T-helper 22 cell (primary cell): ENCODE results near the gene ZNF425.
"Not testable (repeated sequence)": the region's sequence is repeated elsewhere in the genome, so short reads cannot be mapped to it uniquely, and the experiment has no call there.

Experiments
- DNase-seq: peaks from one replicate; pipeline ENCODE4 v3.0.0-alpha.2; 2020; ENCODE audit warnings: low read depth

ZNF425 gene

DNA sequence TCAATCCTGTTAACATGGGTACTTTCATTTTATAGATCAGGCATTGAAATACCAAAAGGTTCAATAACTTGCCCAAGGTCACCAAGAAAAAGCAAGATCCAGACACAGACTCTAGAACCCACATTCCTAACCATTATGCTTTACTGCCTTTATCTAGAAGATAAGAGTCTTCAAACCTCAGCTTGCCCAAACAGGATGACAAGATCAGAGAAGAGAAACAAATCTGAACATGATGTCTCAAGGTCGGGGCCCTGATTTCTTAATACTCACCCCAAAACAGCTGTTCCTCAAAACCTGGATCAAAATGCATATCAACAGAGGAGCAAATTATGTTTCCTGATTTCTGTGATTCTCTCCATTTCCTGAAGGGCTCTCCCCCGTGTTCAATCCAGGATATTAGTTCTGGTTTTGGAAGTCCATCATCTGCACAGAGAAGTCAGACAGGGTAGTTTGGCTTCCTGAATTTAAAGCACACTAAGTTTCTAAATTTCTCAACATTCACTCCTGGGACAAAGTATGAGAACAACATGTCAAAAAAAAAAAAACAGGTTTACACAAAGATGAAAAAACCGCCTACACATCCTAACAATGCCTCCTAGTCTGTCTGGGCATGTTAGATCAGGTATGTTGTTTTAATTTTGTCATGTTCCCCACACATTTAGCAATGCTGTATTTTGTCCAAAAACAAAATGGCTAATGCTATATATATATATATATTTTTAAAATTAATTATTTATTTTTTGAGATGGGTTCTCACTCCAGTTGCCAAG, 51.8 kb downstream of the ZNF425 start:
- no peak for DNase-seq

- no peak for DNase-seq
Measured at GRCh38 chr7:149072438-149072775, 53.7 kb downstream of the ZNF425 start.

GRCh38 chr7:149071641-149072437, 54.3 kb downstream of the ZNF425 start:
- DNase-seq = peak; percentile 27

DNA sequence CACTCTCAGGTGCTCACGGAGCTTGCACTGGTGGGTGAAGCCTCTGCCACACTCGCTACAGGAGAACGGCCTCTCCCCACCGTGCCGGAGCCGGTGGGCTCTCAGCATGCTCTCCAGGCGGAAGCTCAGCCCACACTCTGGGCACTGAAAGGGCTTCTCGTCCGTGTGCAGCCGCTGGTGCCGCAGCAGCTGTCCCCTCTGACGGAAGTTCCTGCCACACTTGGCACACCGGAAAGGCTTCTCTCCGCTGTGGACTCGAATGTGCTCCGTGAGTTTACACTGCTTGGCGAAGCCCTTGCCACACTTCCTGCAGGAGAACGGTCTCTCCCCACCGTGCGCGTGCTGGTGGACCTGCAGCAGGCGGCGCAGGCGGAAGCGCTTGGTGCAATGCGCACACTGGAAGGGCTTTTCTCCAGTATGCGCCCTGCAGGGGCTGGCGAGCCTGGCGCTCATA, 54.9 kb downstream of the ZNF425 start:
- no peak for DNase-seq

DNA sequence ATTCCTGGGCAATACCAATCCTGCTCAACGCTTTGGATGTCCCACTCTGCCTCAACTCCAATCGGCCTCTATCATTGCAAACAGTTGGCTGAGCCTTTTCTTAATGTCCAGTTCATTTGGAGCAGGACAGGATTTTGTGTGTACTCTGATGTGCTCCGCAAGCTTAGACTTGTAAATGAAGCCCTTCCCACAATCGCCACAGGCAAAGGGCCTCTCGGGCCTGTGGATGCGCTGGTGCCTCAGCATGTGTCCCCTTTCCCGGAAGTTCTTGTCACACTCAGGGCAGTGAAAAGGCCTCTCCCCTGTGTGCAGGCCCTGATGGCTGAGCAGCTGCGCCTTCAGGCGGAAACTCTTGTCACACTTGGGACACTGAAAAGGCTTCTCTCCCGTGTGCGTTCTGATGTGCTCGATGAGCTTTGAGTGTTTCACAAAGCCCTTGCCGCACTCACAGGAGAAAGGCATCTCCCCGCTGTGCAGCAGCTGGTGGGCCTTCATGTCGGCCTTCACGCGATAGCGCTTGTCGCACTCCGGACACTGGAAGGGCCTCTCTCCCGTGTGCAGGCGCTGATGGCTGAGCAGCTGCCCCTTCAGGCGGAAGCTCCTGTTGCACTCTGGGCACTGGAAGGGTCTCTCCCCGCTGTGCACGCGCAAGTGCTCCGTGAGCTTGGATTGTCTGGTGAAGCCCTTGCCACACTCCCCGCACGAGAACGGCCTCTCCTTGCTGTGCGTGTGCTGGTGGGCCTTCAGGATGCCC, 55.6 kb downstream of the ZNF425 start:
- DNase-seq = no peak

- no peak for DNase-seq
Measured at GRCh38 chr7:149067869-149068268, 58.3 kb downstream of the ZNF425 start.

DNA sequence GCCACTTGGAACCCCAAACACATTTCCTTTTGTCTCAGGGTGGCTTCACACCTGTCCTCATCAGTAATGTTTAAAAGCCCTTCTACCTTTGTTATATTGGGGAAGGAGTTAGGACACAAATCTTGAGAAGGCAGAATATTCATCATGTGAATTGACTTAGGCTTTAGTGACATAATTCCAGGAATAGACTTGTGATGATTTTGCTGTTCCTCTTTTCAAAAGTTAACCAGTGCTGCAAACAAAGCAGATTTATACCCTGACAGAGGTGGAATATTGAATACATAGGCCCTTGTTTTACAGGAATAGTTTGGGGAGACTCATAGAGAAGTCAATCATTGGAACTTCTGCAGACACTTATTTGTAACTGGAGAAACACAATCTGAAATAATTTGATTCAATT, 62.6 kb downstream of the ZNF425 start:
- no peak for DNase-seq

GRCh38 chr7:149062217-149062899, 63.8 kb downstream of the ZNF425 start:
- DNase-seq = not testable (repeated sequence)

DNA sequence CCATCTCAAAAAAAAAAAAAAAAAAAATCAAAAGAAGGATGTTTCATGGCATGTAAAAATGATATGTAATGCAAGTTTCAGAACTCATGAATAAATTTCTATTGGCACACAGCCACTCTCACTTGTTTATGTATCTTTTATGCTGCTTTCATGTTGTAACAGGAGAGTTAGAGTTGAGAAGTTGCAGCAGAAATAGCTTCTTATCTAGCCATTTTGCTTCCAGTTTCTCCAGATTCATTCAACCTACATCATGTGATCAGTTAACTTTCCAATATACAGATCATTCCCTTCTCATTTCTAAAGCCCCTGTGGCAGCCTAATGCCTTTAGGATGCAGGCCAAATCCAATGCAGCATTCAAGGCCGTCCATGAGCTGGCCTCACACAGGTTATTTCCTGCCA, 66.0 kb downstream of the ZNF425 start:
- DNase-seq = no peak

DNA sequence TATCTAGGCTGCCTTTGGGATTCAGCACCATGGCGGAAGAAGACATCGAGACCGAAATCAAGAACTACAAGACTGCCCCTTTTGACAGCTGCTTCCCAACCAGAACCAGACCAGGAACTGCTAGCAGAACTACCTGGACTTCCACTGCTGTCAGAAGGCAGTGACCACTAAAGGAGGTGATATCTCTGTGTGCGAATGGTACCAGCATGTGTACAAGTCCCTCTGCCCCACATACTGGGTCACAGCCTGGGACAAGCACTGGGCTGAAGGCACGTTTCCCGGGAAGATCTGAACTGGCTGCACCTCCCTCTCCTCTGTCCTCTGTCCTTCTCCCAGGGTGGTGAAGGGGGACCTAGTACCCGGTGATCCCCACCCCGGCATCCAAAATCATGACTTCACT, 72.2 kb downstream of the ZNF425 start:
- DNase-seq = no peak

DNA sequence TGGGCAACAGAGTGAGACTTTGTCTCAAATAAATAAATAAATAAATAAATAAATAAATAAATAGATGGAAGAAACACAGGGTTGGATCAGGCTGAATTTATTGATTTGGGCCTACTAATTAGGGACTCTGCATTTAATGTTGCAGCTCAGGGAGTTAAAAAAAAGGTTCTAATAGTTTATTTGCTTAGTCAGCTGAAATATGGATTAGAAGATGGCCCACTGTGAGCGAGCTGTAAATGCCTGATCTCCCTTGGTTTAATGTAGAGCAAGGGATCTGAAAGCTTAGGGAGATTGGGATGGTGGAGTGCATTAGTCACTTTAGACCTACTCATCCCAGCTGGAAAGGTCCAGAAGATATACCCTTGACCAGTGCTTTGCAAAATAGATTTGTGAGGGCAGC, 72.7 kb downstream of the ZNF425 start:
- no peak for DNase-seq
